HL-60/S4 treated with phorbol 12-myristate 13-acetate at 8.2 ng/mL for 4 days and 3 days (cell line): ENCODE results near the gene XPR1.

Source experiments
- in situ Hi-C: fragments of 300-500 bp; cut with MboI; formaldehyde crosslinking; loops from 2 replicates; pipeline ENCODE4 v1.15.0; 2022; ENCODE audit warnings: low sequenced_read_pairs

Gene XPR1

DNA sequence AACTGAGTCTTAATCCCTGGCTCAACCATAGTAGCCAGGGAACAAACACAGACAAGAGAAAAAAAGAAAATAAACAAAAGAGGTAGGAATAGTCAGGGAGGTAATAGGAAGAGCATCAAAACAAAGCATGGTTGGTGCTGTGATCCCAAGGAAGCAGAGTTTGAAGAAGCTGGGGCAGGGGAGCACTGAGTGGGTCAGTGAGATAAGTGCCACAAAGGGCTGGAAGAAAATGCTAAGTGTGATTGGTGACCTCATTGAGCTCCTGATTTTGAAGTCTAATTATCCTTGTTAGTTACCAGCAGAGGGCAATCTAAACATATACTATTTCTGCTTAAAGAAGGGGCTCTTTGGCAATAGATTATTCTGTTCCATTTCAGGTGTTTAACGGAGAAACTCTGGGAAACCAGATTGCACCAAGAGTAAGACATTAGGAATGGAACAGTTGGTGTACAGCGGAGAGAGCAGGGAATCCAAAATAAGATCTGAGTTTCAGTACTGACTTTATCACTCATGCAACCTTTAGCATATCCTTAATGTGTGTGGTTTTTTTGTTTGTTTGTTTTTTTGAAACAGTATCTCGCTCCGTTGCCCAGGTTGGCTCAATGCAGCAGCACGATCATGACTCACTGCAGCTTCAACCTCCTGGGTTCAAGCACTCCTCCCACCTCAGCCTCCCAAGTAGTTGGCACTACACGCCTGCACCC lies 250.1 kb downstream of the XPR1 start:
- in situ Hi-C loops, result loop anchor here (10.0 kb wide), 2 partner anchors 283 to 347 kb away; no protein-coding TSS in a partner anchor

GRCh38 chr1:180884588-180885300 lies 252.9 kb downstream of the XPR1 start:
- in situ Hi-C loops, result loop anchor here (10.0 kb wide), 2 partner anchors 280 to 350 kb away; no protein-coding TSS in a partner anchor

- in situ Hi-C loops, result loop anchor here (10.0 kb wide), 2 partner anchors 278 to 352 kb away; no protein-coding TSS in a partner anchor
Observed at GRCh38 chr1:180886338-180886737, 254.5 kb downstream of the XPR1 start.

GRCh38 chr1:180887841-180888240 lies 256.0 kb downstream of the XPR1 start:
- in situ Hi-C loops, result loop anchor here (10.0 kb wide), 2 partner anchors 277 to 353 kb away; no protein-coding TSS in a partner anchor

DNA sequence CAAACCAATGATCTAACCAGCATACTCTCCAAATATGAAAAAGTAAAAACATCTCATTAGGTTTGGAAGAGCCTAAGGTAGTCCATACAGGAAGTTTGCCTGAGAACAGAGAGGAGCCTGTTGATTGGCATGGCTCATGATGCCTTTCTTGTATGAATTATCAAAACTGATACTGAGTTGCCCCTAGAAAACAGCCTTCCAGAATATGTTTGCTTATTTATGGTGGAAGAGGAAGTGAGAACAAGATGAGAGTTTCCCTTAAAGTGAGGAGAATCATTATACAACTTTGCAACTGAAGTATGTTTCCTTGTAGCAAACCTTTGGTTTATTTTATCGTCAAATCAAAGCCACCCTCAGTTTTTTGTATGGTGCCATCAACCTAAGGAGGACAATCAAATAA lies 257.0 kb downstream of the XPR1 start:
- in situ Hi-C loops, result loop anchor here (10.0 kb wide), 2 partner anchors 276 to 354 kb away; no protein-coding TSS in a partner anchor

DNA sequence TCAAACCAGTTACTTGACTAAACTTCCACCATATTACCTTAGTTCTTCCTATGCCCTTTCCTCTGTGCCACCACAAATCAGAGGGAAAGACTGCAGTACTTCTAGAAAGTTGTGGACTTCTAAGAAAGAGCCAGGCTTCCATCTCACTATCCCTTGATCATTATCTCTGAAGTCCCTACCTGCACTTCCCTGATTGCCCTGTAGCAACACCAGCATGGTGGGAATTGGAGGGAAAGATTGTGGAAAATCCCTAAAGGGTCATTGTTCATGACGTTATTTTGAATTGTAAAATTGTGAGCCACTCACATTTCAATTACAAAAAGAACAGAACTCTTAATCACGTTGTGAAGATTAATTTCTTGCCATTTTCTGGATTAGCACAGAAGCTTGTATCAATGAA lies 257.5 kb downstream of the XPR1 start:
- in situ Hi-C loops, result loop anchor here (10.0 kb wide), 2 partner anchors 275 to 355 kb away; no protein-coding TSS in a partner anchor

DNA sequence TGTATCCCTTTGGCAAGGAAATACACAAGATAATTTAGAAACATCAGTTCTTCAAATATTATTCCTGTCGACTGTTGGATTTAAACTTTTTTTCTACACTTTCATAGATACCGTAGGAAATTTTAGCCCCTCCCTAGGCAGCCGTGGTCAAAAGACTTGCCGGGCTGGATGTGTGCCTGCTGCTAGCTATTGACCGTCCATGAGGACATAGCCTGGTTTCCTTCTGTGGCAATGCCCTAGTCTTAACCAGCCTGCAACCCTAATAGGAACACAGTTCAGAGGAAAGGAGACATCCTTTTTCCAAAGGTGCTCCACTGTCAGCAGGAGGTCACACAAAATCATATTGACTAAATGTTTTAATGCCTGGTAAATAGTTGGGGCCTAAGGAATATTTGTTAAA lies 260.4 kb downstream of the XPR1 start:
- in situ Hi-C loops, result no loop called here

DNA sequence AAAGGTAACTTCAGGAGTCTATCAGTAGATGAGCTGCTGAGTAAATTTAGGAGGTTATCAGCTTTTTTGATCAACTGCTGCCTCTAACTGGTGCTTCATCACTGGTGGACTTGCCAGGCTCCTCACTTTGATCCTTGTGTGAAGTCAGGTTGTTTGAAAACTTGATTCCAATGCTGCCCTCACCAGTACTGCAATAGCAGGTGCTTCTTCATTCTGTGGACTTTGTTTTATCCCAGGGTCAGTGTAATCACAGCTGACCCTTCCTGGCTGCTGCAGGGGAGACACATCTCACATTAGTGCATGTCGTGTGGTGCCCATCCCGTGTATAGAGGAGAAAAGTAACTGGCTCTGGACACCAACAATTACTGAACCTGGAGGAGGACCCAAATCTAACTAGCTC lies 260.9 kb downstream of the XPR1 start:
- in situ Hi-C loops, result no loop called here

DNA sequence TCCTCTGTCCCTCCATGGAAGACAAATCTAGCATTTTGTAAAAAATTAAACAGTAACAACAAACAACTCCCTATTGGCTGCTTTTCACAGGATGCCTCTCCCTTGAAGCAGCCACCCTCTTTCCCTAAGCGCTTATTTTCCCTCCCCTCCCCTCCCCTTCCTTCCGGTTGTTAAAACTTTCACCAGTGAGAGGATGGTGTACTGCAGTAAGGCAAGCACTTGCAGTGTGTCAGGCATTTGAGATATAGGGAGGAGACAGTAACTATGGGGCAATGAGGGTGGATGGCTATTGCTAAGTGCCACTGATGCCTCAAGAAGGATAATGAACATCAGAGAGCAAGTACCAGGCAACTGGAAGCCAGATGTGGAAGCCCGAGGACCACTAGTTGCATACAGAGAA lies 261.8 kb downstream of the XPR1 start:
- in situ Hi-C loops, result no loop called here

DNA sequence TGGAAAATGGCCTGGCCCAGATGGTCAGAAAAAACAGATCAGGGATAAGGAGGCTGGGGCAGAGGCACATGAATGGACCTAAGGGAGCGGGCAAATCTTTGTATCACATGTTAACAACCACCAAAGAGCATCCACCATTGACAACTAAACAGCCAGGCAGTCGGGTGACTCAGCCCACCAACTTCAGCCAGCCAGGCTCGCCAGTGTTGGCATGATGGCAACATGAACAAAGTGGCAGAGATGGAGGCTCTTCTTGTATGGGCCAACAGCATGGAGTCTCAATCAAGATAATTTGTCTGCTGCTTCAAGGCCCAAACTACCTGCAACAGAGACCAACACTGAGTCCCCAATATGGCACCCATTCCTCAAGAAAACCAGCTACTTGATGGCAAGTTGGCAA lies 264.3 kb downstream of the XPR1 start:
- in situ Hi-C loops, result no loop called here

DNA sequence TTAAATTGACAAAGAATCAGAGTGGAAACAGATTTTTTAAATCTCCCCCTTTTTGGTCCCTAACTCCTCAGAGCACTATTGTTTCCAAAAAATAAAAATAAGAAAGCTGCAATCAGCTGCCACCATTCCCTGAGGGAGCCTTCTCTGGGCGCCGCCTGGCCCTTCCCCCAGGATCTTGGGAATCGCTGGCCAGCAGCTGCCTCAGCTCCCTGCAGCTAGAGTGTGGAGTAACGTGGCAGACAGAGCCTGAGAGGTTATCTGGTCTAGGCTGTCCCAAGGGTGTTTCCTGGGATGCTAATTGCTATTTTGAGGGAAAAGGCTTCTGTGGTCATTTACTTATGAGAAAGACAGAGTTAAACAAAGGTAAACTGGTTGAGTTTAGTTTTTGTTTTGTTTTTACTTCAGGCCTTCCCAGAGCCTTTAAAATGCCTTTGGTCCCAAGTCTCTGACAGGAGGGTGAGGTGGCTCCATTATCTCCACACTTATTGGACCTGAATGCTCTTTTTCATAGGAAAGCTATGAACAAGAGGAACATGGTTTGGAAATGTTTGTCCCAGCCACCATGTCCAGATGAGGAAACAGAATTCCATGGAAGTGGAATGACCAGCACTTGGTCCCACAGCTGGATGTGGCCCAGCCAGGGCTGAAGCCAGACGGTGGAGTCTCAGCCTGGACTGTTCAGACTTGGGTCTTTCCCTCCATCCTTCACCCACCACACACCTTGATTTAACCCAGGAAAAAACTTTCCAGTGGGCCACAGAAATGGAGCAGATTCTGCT lies 266.8 kb downstream of the XPR1 start:
- in situ Hi-C loops, result no loop called here

DNA sequence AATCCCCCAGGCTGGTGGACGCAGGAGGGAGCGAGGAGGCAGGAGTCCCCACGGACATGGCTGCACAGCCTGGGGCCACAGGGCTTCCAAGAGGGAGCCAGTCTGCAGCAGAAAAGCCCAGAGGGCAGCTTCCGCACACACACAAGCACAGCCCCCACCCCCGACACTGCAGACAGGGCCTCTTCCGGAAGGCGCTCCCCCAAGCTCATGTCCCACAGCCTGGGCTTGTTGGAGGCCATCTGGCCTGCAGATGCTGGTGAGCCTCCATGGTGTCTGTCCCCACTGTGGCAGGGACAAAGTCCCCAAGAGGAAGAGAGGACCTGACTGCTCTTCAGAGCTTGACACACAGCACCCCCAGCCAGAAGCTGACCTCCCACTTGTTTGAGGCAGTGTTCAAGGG lies 267.4 kb downstream of the XPR1 start:
- in situ Hi-C loops, result no loop called here

DNA sequence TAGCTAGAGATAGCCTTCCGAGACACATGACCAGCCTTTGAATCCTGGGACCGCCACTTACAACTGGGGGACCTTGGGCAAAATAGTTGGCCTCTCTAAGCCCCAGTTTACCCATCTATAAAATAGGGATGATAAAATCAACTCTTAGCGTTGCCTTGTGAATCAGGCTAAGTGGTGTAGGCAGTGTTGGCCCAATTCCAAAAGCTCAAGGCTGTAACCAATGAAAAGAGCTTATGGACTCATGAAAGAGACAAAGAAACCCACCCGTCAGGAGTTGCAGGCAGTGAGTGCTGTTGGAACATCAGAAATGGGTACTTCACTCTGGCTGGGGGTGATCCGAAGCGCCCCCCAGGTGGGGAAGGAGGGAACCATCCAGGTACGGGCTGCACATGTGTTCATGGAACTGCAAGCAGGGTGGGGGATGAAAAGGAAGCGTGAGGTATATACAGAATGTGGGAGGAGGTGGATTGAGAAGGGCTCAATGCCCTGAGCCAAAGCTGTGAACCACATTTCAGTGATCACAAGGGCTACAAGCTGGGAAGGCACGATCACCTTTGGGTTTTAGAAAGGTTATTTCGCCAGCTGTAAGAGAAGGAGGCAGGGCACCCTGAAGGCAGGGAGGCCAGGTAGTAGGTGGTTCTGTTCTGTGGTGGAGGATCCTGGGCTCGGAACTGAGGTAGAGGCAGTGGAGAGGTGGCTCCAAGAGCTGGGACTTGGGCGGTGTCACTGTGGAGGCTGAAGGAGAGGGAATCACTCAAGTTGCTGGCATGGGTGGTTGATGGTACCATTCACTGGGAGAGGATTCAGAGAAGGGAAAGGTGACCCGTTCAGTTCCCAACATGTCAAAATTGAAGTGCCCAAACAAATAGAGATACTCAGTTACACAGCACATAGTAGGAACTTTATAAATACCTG lies 269.5 kb downstream of the XPR1 start:
- in situ Hi-C loops, result no loop called here

DNA sequence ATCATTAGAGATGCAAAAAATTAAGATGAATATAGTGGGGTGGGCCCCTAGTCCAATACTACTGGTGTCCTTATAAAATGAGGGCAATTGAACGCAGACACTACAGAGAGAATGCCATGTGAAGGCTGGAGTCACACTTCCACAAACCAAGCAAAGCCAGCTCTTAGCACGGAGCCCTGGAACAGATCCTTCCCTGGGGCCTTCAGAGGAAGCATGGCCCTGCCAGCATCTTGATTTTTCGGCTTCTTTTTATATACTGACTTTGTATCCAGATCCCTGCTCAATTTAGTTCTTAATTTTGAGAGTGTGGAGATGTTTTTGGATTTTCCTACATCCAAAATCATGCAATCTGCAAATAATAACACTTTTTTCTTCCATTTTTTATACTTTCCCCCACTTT lies 270.7 kb downstream of the XPR1 start:
- in situ Hi-C loops, result no loop called here

- in situ Hi-C loops, result no loop called here
Observed at GRCh38 chr1:180905927-180906326, 274.1 kb downstream of the XPR1 start.

DNA sequence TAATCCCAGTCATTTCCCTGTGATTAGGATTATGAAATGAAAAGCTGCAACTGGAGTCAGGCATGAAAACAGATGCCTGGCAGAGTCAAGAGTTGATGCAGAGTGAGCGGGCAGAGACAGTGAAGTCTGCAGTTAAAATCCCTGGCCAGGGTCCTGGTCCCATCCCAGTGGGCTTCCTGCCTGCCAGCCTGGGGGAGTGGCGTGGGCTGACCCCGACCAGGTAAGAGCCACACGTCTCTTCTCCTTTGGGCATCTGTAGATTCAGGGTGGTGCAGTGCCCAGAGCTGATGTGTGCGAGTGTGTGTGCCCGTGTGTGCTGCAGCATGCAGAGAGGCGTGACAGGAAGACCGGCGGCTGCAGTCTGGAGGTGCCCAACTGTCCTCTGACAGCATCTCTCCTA lies 274.7 kb downstream of the XPR1 start:
- in situ Hi-C loops, result no loop called here

DNA sequence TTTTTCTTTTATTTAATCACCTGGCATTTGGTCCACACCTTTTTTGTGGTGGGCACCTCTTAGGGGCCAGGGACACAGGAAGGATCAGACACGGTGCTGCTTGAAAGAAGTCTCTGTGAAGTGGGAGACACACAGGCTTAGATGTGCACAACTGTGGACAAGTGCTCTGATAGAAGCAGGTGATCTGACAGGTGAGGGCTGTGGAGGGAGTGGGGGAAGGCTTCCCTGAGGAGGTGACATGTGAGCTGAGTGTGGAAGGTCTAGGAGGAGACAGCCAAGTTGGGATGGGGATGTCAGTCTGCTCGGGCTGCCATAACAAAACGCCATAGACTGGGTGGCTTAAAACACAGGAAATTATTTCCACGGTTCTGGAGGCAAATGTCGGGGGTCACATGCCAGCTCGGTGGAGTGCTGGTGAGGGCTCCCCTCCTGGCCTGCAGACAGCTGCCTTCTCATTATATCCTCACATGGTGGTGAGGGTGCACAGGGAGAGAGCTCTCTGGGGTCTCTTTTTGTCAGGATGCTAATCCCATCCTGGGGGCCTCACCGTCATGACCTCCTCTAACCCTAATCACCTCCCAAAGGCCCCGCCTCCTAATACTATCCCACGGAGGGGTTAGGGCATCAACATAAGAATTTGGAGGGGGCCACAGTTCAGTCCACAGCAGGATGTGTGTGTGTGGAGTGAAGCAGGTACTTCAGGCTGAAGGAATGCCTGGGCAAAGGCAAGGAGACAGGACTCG lies 275.7 kb downstream of the XPR1 start:
- in situ Hi-C loops, result no loop called here

DNA sequence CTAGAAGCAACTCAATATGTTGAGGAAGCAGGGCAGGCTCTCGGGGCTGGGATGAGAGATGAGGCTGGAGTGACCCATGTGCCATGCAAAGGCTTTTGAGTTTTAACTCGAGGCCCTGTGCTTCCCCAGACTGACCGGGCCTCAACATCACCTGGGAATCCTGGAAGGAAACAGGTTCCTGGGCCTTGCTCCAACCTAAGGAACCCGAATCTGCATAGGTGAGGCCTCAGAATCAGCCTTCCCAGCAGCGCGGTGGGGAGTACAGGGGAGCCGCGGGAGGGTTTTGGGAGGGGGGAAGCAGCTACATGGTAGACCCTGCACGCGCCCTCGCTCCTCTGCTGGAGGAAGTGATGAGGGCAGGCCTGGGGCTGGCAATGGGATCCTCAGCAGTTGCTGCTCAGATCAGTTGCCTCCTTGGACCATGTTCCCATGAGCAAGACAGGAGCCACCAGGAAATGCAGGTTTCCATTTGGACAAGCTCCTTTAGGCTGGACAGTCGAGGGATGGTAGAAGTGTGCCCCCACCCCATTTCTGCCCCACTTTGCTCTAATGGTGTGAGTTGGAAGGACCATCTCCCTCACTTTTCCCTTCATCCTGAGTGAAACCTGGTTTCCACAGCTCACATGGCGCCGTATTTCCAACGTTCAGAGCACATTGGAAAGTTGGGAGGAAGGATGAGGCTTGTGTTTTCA lies 276.4 kb downstream of the XPR1 start:
- in situ Hi-C loops, result no loop called here

DNA sequence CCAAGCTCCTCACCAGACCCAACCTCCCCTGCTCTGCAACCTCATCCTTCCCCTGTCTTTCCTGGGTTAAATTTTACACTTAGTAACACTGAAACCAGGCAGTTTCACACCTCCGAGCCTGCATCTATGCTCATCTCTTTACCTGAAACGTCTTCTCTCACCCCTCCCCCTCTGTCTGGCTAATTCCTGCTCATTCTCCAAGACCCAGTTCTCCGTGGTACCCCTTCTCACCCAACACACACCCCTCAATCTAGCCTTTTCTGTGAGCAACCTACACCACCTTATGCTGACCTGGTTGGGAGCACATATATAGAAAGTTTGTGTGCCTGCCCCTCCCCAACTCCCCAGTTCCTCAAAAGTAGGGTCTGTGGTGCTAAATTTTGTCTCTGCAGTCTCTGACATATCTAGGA lies 277.2 kb downstream of the XPR1 start:
- in situ Hi-C loops, result no loop called here
